SK-N-MC (cell line): ENCODE results near the gene UBL3.
A peak's percentile ranks its signal among the peaks of the same experiment; 100 is the strongest.

Experiments
- DNase-seq: peaks from one replicate; pipeline ENCODE4 v3.0.0-alpha.2; 2011; ENCODE audit warnings: low read depth, low spot score
- H3K27ac ChIP-seq: fragments of 200-600 bp; sonication (generic); 2 replicates; pipeline ENCODE4 v1.5.1; 2016; ENCODE audit warnings: mixed run types
- H3K36me3 ChIP-seq: fragments of 200-600 bp; sonication (generic); 2 replicates; pipeline ENCODE4 v1.6.1; 2017; ENCODE audit warnings: antibody characterized with exemption, low read length, mixed read lengths; ENCODE audit not compliant: insufficient read depth
- H3K4me3 ChIP-seq: fragments of 200-600 bp; sonication (generic); 2 replicates; pipeline ENCODE4 v1.5.1; 2016
- H3K9ac ChIP-seq: fragments of 200-600 bp; sonication (generic); 2 replicates; pipeline ENCODE4 v1.8.0; 2017; ENCODE audit warnings: mixed run types, mixed read lengths; ENCODE audit not compliant: insufficient read length
- H3K9me3 ChIP-seq: fragments of 200-600 bp; sonication (generic); 2 replicates; pipeline ENCODE4 v1.6.1; 2017; ENCODE audit warnings: low read depth, mild to moderate bottlenecking, antibody characterized with exemption, low read length, moderate library complexity, mixed read lengths
- EZH2 ChIP-seq: fragments of 200-600 bp; sonication (generic); IDR thresholded peaks from one replicate; pipeline ENCODE4 v1.6.1; 2017; ENCODE audit warnings: antibody characterized with exemption
- FOXP2 ChIP-seq: optimal IDR thresholded peaks from 2 replicates; pipeline ENCODE3; 2011; ENCODE audit warnings: mild to moderate bottlenecking, moderate library complexity; ENCODE audit not compliant: insufficient read depth; ENCODE audit errors: extremely low read length, control extremely low read depth
- POLR2AphosphoS5 ChIP-seq: IDR thresholded peaks from 2 replicates; pipeline ENCODE4 v1.6.1; 2012; ENCODE audit warnings: mild to moderate bottlenecking, low read depth, low read length, borderline replicate concordance

The UBL3 gene

DNA sequence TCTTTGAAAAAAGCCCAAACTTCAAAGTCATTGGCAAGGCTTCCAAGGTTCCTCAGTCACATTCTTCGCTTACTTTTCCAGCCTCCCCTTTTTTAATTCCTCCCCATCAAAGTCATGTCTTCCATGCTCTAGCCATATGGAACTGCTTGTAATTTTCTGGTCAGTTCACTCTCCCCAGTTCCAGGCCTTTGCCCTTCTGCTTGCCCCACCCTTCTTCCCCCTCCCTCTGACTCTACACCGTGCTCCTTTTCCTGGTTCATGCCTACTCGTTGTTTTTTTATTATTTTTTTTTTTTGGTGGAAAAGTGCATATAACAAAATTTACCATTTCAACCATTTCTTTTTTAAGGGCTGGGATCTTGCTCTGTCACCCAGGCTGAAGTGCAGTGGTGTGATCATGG lies 102.3 kb downstream of the UBL3 start:
- no peak overlapping the region for H3K9ac ChIP-seq
- no peaks in the 10 kb centered on the region for H3K9me3 ChIP-seq
- H3K27ac ChIP-seq: no peak overlapping the region
- H3K36me3 ChIP-seq: no peaks in the 10 kb centered on the region
- TF ChIP-seq POLR2AphosphoS5 (no peak), FOXP2 (no peak), EZH2 (no peak)
- DNase-seq: no peak
- no peak overlapping the region for H3K4me3 ChIP-seq

DNA sequence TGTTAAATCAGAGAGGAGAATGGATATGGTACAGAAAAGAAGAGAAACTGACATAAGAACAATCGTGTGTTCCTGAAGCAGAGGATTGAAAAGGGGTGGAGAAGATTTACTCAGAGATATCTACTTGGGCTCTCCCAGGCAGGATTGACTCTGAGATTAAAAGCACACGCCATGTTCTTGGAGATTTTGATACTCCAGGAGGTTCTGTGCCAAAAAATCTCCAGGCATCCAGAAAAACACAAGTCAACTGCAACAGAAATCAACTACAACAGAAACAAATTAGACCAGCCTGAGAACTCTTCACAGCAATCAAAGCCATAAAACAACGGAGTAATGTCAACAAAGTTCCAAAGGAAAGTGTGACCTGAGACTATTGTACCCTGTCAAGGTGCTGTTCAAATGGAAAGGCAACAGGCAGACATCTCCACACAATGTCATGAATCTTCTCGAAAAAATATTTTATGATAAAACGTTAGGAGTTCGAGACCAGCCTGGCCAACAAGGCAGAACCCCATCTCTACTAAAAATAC lies 104.2 kb downstream of the UBL3 start:
- no peak overlapping the region for H3K4me3 ChIP-seq
- DNase-seq: no peak

DNA sequence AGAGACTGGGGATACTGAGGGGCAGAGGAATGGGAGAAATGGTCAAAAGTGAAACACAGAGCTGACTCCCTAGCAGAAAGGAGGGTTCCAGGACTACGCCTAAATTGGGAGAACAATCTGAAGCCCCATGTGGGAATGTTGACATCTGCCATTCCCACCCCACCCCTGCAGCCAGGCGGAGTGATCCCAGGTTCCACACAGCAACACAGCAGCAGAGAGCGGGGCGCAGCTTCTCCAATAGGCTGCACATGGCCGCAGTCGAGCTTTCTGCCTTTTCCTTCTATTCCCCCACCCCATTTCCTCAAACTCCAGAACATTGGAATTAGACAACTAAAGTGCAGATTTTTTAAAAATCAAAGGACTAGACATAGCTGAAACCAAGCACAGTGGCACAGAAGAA lies 104.7 kb downstream of the UBL3 start:
- Histone ChIP-seq H3K9ac (no peak overlapping the region), H3K27ac (no peak overlapping the region), H3K9me3 (no peaks in the 10 kb centered on the region), H3K36me3 (no peaks in the 10 kb centered on the region), H3K4me3 (no peak overlapping the region)
- DNase-seq: no peak
- TF ChIP-seq EZH2: no peak
- TF ChIP-seq FOXP2: no peak
- TF ChIP-seq POLR2AphosphoS5: no peak

More for the DNA sequence above, 104.2 kb downstream of the UBL3 start:
- Histone ChIP-seq H3K27ac (no peak overlapping the region), H3K9me3 (no peaks in the 10 kb centered on the region), H3K36me3 (no peaks in the 10 kb centered on the region), H3K9ac (no peak overlapping the region)
- TF ChIP-seq FOXP2: no peak
- no peak for TF ChIP-seq POLR2AphosphoS5
- TF ChIP-seq EZH2: no peak

DNA sequence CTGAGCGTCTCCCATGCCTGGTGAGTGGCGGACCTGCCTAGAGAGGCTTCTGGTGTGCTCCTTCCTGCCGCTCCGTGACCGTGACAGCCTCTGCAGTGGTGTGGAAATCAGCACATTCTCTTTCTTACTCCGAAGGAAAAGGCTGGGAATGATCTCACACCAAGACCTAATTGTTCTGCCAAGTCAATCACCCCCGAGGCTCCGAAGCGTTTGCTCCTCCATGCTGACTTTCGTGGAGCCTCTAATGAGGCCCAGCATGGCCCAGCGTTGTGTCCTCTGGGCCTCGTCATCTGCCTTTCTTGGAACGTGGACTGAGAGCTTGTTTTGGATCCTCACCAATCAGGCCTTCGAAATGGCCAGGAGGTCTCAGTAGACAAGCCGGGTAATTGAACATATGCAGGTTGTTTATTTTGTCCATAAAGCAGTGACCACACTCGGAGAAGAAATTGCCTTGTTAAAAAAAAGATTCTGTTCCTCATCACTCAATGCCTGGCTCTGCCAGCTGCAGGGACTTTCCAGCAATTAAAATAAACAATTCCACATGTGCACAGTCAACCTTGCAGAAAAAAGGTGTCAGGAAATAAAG lies 107.1 kb downstream of the UBL3 start:
- peak overlapping the region; percentile 54 for H3K4me3 ChIP-seq
- no peak for DNase-seq

DNA sequence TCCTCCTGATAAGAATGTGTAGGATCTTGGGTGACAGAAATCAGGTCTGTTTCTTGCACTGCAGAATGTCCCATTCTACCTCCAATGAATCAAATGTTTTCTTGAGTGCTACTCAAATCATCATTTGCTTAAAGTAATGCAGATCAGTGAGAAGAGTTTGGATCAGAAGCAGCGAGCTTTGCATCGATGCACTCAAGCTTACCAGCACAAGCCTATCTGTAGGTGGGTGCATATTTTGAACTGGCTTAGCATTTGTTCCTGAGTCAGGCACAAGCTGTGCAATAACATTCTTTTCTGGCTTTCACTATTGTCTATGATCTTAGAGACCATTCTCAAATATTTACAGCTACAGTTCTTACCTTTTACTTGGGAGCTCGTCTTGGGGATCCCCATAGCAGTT lies 109.5 kb downstream of the UBL3 start:
- H3K4me3 ChIP-seq: no peak overlapping the region
- no peaks in the 10 kb centered on the region for H3K36me3 ChIP-seq
- no peak overlapping the region for H3K27ac ChIP-seq
- no peaks in the 10 kb centered on the region for H3K9me3 ChIP-seq
- no peak overlapping the region for H3K9ac ChIP-seq
- DNase-seq: no peak
- no peak for TF ChIP-seq POLR2AphosphoS5
- no peak for TF ChIP-seq EZH2
- no peak for TF ChIP-seq FOXP2

More for the DNA sequence above, 107.1 kb downstream of the UBL3 start:
- no peaks in the 10 kb centered on the region for H3K36me3 ChIP-seq
- H3K9ac ChIP-seq: peak overlapping the region; percentile 2
- TF ChIP-seq EZH2 (no peak), POLR2AphosphoS5 (no peak), FOXP2 (no peak)
- peak overlapping the region; percentile 71 for H3K27ac ChIP-seq
- no peaks in the 10 kb centered on the region for H3K9me3 ChIP-seq

DNA sequence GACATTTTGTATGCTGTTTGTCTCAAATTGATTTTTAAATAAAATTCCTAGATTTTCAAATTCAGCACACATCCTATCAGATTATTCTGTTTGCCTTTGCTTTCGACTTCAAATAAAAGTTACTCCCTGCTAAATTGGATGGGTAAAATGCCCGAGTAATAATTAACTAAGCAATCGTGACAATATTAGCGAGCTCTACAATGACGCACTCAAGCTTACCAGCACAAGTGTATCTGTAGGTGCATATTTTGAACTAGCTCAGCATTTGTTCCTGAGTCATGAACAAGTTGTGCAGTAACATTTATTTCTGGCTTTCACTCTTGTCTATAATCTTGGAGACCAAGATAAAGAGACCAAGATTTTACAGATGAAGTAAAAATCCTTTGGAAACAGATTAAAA lies 113.4 kb downstream of the UBL3 start:
- Histone ChIP-seq H3K9ac (no peak overlapping the region), H3K36me3 (no peaks in the 10 kb centered on the region), H3K27ac (no peak overlapping the region), H3K9me3 (no peaks in the 10 kb centered on the region), H3K4me3 (no peak overlapping the region)
- DNase-seq: no peak
- TF ChIP-seq EZH2 (no peak), FOXP2 (no peak)

DNA sequence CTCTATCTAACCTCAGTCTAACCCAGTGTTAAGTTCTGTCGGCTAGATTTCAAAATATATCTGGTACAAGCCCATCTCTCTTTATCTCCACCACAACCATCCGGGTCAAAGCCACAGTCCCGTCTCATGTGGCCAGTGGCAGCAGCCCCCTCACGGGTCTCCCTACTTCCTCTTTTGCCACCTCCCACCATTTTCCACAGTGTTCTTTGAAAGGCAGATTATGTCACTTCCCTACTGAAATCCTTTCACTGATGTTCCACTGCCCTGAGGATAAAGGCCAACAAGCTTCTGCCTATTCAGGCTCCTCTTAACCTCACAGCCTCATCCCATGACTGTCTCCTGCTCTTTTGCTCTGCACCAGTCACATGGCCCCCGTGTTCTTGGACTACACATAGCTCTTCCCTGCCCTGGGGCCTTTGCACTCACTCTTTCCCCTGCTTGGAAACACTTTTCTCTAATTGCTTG lies 117.2 kb downstream of the UBL3 start:
- Histone ChIP-seq H3K27ac (no peak overlapping the region), H3K36me3 (no peaks in the 10 kb centered on the region), H3K9me3 (no peaks in the 10 kb centered on the region), H3K4me3 (no peak overlapping the region), H3K9ac (no peak overlapping the region)
- DNase-seq: no peak
- TF ChIP-seq EZH2 (no peak), FOXP2 (no peak), POLR2AphosphoS5 (no peak)

DNA sequence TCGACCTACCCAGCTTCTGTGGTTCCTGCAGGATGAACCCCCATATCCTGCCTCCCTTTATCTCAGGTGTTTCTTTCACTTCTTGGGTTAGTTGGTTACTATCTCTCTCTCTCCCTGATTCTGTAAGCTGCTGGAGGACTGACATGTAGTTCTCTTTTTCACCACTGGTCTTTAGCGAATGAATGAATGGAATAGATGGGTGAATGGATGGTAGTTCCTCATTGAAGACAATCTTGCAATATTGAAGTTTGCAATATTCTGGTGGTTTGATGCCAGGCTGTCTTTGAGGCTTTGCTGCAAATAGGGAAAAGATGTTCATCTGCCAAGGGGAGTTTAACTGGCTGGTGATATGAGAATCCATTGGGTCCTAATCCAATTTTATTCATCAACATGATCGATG lies 120.2 kb downstream of the UBL3 start:
- DNase-seq: no peak
- no peak overlapping the region for H3K4me3 ChIP-seq
- TF ChIP-seq POLR2AphosphoS5: no peak
- no peak for TF ChIP-seq FOXP2
- TF ChIP-seq EZH2: no peak
- no peaks in the 10 kb centered on the region for H3K9me3 ChIP-seq
- H3K9ac ChIP-seq: no peak overlapping the region
- H3K27ac ChIP-seq: no peak overlapping the region
- no peaks in the 10 kb centered on the region for H3K36me3 ChIP-seq

DNA sequence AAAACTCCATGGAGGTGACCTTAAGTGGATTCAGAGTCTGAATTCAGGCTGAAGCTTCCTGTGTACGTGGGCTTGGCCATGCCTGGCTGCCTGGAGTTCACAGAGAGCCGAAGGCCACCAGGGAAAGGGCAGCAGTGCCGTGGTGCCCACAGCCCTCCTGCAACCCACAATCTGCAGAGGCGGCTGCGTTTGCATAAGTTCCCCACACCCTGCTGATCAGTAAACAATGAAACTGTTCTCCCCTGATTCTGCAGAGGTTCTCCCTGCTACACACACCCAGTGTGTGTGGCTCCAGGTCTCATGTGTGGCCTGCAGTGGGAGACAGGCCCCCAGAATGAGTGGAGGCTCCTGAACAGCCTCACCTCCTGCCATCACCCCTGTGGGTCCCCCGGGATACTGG lies 128.0 kb downstream of the UBL3 start:
- Histone ChIP-seq H3K9ac (no peak overlapping the region), H3K4me3 (no peak overlapping the region), H3K36me3 (no peaks in the 10 kb centered on the region), H3K27ac (no peak overlapping the region), H3K9me3 (no peaks in the 10 kb centered on the region)
- TF ChIP-seq EZH2: no peak
- no peak for TF ChIP-seq POLR2AphosphoS5
- no peak for TF ChIP-seq FOXP2
- no peak for DNase-seq
